Right forelimb (tissue), 1 donor: ENCODE results near the gene HTR3B.
"Not testable (repeated sequence)": the region's sequence is repeated elsewhere in the genome, so short reads cannot be mapped to it uniquely, and the experiment has no call there.

Source experiments
- DNase-seq: peaks from one replicate; pipeline ENCODE4 v3.0.0-alpha.2; 2018

The HTR3B gene, protein sequence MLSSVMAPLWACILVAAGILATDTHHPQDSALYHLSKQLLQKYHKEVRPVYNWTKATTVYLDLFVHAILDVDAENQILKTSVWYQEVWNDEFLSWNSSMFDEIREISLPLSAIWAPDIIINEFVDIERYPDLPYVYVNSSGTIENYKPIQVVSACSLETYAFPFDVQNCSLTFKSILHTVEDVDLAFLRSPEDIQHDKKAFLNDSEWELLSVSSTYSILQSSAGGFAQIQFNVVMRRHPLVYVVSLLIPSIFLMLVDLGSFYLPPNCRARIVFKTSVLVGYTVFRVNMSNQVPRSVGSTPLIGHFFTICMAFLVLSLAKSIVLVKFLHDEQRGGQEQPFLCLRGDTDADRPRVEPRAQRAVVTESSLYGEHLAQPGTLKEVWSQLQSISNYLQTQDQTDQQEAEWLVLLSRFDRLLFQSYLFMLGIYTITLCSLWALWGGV

DNA sequence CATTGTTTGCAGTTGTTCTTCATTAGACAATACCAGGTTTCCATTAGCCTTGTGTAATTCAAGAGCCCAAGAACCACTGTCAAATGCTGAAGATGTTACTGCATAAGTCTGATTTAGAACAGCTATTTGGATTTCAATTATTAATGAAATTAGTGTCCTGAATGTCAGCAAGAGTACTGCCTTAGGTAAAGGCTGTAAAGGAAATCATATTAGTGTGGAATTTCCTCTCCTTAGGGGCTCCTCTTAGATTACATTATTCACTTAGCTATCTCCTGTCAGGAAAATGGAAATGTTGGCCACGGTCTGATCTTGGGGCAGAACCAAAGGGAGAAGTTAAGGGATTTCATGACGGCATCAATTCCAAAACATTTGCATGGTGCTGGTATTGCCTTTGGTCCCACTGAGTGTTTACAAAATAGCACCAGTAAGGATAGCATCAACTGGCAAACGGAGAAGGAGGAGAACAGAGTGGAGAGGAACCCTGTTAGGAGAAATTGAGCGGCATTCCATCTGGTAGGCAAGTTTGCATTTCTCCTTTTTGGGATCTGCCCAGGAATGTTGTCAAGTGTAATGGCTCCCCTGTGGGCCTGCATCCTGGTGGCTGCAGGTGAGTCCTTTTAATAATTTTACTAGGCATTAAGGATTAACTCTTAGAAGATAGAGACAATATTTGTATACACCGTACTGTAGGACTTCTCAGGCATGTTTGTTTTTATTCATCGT, at the start of gene HTR3B:
Gene HTR3B (plus strand): TSS at position 418 of the 723 bp plus-strand sequence. CDS start 138 bp downstream, at position 556.
- no peak for DNase-seq

DNA sequence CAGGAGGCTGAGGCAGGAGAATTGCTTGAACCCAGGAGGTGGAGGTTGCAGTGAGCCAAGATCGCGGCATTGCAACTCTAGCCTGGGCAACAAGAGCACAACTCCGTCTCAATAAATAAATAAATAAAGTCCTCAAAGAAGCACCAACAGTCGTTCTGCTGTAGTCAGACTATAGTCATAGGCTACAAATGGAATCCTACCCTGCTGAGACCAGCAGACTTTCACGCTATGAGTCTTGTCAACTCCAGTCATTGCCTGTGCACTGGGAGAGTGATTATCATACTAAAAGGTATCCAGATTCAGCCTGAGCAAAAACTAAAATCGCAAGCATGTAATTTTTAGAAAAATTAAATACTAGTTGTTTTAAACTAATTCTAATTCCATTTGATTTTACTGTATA, 48.8 kb upstream of the HTR3B start:
- no peak for DNase-seq

DNA sequence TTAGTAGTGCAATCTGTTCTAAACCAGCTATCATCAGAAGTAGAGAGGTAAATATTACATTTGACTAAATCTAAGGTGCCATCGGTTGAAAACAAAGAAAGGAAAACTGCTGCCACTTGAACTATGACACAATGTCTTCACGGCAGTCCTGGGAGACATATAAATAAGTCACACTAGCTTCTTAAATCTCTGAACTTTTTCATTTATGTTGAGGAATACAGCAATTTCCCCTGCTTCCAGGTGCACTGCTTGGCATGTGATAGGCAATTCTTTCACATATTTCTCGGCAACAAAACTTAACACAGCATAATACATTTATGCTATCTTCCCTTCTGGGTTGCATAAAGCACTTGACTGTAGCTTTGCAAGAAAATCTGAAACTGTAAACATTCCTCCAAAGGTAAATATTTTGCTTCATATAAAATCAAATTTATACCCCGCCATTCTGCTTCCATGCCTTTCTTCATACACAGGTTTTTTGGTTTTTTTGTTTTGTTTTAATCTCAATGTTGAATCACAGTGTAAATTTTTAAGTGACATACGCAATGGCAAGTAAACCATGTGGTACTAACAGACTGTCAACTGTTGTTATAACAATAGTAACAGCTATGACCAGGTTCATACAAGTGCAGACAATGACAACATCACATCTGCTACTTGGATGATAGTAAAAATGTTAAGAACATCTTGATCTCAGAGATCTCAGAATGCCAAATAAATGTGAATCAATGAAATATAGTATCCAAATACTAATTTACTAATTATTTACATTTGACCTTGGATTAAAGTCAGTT, 47.4 kb upstream of the HTR3B start:
- no peak for DNase-seq

DNA sequence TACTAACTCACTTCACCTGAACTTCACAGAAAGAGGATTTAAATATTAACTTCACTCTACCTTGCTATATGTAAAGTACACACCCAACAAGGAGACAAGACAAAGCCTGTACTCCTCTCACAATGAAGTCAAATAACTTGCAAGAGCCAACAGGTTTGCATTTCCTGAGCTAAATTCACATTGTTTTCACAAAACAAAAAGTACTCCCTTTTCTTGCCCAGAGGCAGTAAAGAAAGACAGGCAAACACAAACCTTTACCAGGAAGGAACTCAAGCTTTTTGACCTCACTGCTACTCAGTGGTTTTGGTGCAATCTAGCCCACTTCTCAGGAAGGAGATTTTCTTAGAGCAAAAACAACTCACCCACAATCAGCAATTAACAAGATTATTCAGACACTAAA, 44.9 kb upstream of the HTR3B start:
- no peak for DNase-seq

DNA sequence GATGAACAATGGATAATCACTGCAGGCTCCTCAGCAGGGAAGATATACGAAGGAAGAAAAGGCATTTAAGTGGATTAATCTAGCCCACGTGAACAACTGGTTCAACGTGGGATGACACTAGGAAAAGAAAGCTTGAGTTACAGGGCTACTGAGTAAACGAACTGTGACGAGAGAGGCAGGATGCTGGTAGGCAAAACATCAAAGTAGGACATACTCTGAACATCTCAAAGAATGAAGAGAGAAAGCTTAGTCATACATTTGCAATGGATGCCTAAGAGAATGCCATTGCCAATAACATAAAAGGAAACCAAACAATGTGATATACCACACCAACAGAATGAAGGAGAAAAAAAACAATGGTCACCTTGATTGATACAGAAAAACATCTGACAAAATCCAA, 42.2 kb upstream of the HTR3B start:
- DNase-seq, result no peak

DNA sequence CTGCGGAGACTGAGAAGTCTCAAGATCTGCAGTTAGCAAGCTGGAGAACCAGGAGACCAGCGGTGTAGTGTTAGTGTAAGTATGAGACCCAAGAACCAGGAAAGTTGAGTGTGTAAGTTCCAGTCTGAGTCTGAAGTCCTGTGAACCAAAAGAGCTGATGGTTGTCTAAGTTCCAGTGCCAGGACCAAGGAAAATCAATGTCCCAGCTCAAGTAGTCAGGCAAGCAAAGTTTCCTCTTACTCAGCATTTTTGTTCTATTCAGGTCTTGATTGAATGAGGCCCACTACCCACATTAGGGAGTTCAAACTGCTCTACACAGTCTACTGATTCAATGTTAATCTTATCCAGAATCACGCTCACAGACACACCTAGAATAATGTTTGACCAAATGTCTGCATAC, 40.2 kb upstream of the HTR3B start:
- no peak for DNase-seq

DNA sequence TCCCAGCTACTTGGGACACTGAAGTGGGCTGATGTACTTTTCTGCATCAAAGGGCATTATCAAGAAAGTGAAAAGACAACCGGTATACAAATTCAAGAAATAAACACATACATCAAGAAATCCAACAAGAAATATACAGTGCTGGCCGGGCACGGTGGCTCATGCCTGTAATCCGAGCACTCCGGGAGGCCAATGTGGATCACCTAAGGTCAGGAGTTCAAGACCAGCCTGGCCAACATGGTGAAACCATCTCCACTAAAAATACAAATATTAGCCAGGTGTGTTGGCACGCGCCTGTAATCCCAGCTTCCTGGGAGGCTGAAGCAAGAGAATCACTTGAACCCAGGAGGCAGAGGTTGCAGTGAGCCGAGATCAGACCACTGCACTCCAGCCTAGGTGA, 38.7 kb upstream of the HTR3B start:
- DNase-seq, result no peak

DNA sequence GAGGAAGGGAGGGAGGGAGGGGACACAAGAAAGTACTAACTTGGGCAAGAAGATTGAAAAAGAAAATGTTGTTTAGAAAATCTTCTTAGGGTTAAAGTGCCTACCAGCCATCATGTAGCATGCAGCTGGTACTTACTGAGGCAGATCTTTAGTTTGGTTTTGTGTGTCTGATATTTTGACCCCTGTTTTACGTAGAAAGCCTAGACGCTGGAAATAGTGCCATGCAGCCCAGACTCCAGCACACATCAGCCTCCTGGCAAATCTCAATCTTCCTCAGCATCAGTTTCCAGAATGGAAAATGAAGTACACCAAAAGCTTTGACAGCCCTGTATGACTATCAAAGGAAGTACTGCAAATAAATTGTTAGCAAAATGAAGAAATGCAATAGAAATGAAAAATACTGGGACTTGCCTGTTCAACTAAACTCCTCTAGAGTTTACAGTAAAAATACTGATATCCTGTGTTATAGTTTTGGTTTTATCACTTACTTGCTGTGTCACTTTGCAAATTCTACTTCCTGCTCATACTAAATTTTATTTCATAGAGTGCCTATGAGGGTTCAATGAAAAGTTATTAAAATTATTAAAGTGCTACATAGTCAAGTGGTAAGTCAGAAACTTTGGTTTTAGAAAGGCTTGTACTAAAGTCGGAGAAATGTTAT, 36.6 kb upstream of the HTR3B start:
- DNase-seq, result no peak

DNA sequence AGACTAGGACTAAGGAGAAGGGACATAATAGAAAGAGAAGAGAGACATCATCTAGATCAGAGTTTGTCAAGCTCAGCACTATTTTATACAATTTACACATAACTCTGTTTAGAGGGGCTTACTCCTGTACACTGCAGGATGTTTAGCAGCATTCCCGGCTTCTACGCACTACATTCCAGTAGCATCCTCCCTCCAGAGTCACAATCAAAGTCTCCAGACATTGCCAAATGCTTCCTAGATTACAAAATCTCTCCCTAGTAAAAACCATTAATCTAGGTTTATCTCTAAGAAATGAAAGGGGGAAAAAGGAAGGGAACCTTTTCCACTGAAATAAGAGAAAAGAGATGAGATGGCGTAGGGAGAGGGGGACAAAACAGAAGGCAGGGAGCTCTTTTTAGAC, 33.3 kb upstream of the HTR3B start:
- DNase-seq, result no peak

DNA sequence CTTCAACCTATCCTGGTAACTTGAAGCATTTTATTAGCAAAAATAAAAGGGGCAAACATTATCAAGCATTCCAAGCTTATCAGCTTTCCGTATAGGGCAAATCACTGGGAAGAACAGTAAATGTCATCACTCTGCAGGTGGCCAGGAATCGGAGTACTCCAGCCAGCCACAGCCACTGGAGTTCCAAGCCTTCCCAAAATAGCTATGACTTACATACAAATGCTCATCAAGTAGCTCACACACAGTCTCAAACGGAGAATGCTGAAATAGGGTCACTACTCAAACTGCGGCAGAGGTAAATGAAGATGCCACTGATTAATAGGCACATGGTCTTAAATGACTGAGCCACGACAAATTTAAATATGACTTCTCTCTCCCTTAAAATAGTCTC, 31.4 kb upstream of the HTR3B start:
- DNase-seq, result no peak

DNA sequence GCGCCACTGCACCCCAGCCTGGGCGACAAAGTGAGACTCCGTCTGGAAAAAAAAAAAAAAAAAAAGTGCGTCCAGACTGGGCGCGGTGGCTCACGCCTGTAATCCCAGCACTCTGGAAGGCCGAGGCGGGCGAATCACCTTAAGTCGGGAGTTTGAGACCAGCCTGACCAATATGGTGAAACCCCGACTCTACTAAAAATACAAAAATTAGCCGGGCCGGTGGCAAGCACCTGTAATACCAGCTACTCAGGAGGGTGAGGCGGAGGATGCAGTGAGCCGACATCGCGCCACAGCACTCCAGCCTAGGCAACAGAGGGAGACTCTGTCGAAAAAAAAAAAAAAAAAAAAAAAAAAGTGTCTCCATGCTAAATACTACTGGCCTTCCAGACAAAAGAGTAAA, 30.5 kb upstream of the HTR3B start:
- DNase-seq, result no peak

DNA sequence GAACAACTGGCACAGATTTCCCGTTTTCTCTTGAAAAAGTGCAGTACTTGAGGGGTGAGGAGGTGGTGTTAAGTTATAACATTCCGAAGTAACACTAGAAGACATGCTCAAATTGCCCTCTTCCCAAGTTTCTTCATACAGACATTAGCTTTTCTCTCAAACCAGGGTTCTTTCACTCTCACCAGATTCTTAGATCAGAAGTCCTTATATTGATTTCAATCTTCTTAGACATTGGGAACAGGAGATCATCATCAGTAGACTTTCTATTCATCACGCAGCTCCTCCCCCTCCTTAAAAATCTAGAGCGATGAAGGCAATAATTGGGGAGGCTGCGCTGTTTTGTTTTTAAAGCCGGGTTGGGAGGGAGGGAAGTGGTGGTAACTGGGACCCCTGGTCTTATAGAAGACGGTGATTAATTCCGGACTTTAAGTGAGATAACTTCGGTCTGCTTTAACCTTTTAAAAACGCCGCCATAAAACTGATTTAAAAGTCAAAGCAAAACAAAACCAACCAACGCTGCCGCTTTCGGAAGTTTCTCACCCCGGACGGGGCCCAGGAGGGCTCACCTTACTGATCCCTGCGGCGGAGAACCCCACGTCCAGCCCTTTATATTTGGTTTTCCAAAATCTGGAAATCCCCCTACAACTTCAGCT, 29.9 kb upstream of the HTR3B start:
- no peak for DNase-seq

DNA sequence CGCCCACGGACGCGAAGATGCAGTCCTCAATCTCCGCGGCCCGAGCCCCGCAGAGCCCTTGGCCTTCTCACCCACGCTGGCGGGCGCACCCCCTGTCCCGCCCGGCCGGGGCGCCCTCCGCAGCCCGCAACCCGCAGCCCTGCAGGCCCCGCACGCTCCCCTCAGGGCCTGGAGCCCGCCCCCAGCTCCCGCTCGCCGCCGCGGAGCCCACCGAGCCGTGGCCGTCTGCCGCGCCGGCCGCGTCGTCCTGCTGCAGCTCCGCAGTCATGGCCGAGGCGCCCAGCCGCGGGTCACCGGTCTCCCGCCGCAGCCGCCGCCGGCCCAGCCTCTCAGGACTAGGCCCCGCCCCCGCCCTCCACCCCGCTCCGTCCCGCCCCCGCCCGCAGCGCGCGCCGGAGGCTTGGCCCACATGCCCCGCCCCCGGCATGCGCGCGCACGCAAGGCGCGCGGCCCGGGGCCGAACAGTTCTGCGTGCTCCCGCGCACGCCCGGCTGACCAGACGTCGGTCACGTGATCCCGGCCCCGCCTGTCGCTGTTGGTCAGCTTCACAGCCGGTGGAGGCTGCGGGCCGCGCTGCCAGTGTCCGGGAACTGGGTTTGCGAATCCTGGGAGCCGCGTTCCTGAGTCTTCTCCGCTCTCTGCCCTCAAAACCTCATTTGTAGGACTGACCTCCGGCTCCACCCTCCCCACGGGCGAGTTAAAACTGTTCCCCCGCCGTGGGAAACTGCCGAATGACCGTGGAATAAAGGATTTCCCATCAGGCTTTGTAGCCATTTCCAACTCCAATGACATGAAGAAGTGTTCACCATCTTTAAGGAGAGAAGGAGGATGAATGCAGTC, 29.1 kb upstream of the HTR3B start, which contains the start of gene USP28:
Gene USP28 (minus strand): TSS at position 339 of the 840 bp plus-strand sequence. CDS start 71 bp downstream, at position 268.
- DNase-seq, result peak; percentile 98

DNA sequence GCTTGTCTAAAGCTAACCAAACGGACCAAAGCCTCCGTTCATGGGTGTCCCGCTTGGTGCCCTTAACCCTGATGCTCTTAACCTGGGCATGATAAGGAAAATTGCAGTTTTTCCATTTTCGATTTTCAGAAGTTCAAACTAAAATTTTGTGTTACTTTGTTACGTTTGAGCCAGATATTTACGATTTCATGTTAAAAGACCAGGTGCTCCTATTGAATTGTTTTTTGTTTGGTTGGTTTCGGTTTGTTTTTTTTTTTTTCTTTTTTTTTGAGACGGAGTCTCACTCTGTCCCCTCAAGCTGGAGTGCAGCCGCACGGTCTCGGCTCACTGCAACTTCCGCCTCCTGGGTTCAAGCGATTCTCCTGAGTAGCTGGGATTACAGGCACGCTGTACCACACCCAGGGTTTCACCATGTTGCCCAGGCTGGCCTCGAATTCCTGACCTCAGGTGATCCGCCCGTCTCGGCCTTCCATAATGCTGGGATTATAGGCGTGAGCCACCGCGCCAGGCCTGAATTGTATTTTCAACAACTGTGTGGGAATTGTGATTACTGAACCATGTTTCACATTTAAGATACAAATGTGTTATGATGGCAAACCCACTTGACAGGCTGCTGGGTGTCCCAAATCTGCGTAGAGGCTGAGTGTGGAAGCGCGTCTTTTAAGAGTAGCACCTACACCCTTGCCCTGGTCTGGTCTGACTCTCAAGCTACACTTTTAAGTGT, 28.4 kb upstream of the HTR3B start:
- DNase-seq, result no peak

DNA sequence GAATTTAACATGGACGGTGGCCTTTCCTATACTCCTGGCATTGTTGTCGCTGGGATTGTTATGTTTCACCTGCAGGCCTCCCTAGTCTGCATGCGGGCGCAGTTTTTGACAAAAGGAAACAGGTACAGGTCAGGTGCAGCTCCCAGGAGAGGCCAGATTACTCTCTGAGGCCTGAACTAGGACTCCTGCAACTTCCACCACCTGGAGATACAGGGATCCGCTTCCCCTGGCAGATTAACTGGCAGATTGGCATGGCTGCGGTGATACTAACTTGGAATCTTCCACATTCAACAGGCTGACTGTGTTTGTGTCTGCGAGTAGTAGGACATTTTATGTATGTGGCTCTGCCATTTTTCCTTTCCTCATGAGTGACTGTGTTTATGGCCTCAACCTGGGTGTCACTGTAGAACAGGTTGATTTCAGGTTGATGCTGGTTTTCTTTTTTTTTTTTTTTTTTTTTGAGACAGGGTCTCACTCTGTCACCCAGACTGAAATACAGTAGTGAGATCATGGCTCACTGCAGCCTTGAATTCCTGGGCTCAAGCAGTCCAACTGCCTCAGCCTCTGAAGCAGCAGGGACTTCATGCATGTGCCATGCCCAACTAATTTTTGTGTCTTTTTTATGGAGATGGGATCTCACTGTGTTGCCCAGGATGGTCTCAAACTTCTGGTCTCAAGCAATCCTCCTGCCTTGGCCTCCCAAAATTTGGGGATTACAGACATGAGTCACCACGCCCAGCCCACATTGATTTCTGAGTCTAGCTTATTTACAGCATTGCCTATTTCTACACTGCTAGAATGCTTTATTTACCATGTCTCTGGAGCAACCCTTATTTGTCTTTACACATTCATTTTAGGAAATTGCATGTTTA, 27.6 kb upstream of the HTR3B start:
- DNase-seq, result no peak

DNA sequence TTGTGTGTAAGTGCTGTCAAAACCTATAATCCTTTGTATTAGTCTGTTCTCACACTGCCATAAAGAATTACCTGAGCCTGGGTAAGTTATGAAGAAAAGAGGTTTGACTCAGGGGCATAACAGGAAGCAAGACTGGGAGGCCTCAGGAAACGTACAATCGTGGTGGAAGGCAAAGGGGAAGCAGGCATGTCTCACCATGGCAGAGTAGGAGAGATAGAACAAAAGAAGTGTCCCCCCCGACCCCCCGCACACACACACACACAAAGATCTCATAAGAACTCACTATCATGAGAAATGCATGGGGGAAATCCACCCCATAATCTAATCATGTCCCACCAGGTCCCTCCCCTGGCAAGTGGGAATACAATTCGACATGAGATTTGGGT, 26.9 kb upstream of the HTR3B start:
- no peak for DNase-seq

DNA sequence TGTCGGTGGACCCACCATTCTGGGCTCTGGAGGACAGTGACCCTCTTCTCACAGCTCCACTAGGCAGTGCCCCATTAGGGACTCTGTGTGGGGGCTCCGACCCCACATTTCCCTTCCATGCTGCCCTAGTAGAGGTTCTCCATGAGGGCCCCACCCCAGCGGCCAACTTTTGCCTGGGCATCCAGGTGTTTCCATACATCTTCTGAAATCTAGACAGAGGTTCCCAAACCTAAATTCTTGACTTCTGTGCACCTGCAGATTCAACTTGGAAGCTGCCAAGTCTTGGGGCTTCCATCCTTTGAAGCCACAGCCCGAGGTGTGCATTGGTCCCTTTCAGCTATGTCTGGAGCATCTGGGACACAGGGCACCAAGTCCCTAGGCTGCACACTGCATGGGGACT, 25.1 kb upstream of the HTR3B start:
- not testable (repeated sequence) for DNase-seq

DNA sequence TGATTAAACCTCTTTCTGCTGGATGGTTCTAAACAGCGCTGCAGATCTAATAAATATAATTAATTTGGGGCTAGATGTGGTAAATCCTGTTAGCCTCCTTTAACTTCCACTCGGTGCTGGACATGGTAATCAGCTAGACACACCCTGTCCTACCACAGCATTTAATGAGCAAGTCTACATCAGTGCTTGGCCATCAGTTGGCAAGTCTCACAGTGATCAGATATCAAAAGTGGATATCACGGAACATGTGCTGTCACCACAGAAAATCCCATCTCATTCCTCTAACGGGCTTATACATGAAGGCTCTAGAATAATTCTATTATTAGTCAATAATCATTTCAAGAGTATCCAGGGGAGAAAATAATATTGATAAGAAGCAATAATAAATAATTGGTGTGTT, 23.6 kb upstream of the HTR3B start:
- no peak for DNase-seq

DNA sequence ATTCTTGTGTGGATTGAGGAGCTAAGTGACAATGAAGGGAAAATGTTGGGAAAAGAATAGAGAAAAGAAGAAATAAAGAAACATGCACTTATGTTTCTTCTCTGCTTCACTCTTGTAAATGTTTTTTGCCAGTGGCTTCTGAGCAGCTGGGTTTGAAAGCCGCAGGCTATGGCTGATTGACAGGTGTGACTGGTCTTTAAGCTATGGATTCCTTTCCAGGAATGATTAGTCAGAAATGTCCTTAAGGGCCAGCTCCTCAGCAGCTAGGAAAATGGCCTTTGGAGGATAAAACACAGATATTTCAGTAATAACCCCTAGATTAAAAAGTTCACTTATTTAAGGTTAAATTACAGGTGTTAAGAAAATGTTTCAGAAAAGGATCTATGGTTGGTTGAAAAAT, 22.7 kb upstream of the HTR3B start:
- DNase-seq, result no peak
